SK-N-SH (cell line): Measurements from ENCODE around the gene ZNF117. TPM values are rescaled to one million over a fixed set of nuclear protein-coding genes. Genes with fewer than 3 reads are reported as not detected.

ENCODE experiments used
- CTCF ChIA-PET: fragments of 300-600, 350-600 bp; formaldehyde crosslinking; extraction: SDS; loops from one replicate; lab custom pipeline; 2021; lab: Yijun Ruan, JAX
- POLR2A ChIA-PET: fragments of 350-600 bp; sonication (Branson Sonifier 250); formaldehyde crosslinking; extraction: SDS; loops from one replicate; lab custom pipeline; 2020; ENCODE audit warnings: antibody characterized with exemption, inconsistent platforms; lab: Yijun Ruan, JAX
- DNase-seq: peaks from one replicate; pipeline ENCODE4 v3.0.0; 2012
- H2AFZ ChIP-seq: fragments of 200-600 bp; sonication (generic); 2 replicates; pipeline ENCODE4 v1.8.1; 2016; ENCODE audit warnings: antibody characterized with exemption, mild to moderate bottlenecking, low read depth
- H3F3A ChIP-seq: fragments of 200-600 bp; sonication (generic); replicated peaks from 2 replicates; pipeline ENCODE3; 2016; ENCODE audit warnings: antibody characterized with exemption, mild to moderate bottlenecking; ENCODE audit not compliant: insufficient read depth
- H3K27ac ChIP-seq, 2 experiments: fragments of 200-500 bp in 1 of 2; fragments of 200-600 bp in 1 of 2; sonication (Bioruptor generic) in 1 of 2; sonication (generic), shearing (Covaris generic) in 1 of 2; 2 replicates each; pipeline versions ENCODE4 v1.5.1 to v1.6.1; 2014 to 2016; ENCODE audit warnings: low read depth in 2 of 2, inconsistent platforms in 1 of 2, low read length in 1 of 2, mild to moderate bottlenecking in 1 of 2, mixed read lengths in 1 of 2
- H3K27me3 ChIP-seq: fragments of 200-600 bp; sonication (generic), shearing (Covaris generic); 2 replicates; pipeline ENCODE4 v1.6.1; 2016; ENCODE audit warnings: mixed run types; ENCODE audit not compliant: insufficient read depth
- H3K36me3 ChIP-seq, 2 experiments: fragments of 200-500 bp in 1 of 2; fragments of 200-600 bp in 1 of 2; sonication (Bioruptor generic) in 1 of 2; sonication (generic) in 1 of 2; replicated peaks in 1 of 2; 2 replicates each; pipeline versions ENCODE3 to v1.5.1; 2014 to 2016; ENCODE audit warnings: low read length in 1 of 2, mild to moderate bottlenecking in 1 of 2; ENCODE audit not compliant: insufficient read depth in 2 of 2, control insufficient read depth in 1 of 2
- H3K4me1 ChIP-seq, 2 experiments: fragments of 200-500 bp in 1 of 2; fragments of 200-600 bp in 1 of 2; sonication (Bioruptor generic) in 1 of 2; sonication (generic), shearing (Covaris generic) in 1 of 2; 2 replicates each; pipeline versions ENCODE4 v1.5.1 to v1.6.1; 2014 to 2016; ENCODE audit warnings: low read depth in 1 of 2, low read length in 1 of 2, mixed run types in 1 of 2; ENCODE audit not compliant: insufficient read depth in 2 of 2, control insufficient read depth in 1 of 2
- H3K4me2 ChIP-seq: fragments of 200-600 bp; sonication (generic), shearing (Covaris generic); 2 replicates; pipeline ENCODE4 v1.6.1; 2017; ENCODE audit warnings: mixed run types
- H3K4me3 ChIP-seq, 2 experiments: fragments of 200-500 bp in 1 of 2; fragments of 200-600 bp in 1 of 2; sonication (Bioruptor generic) in 1 of 2; sonication (generic), shearing (Covaris generic) in 1 of 2; 2 replicates each; pipeline versions ENCODE4 v1.5.1 to v1.8.1; 2014 to 2016; ENCODE audit warnings: low read depth in 2 of 2, inconsistent platforms in 1 of 2, low read length in 1 of 2, mild to moderate bottlenecking in 1 of 2, mixed read lengths in 1 of 2, moderate library complexity in 1 of 2
- H3K79me2 ChIP-seq: fragments of 200-600 bp; sonication (generic); 2 replicates; pipeline ENCODE4 v1.8.1; 2017; ENCODE audit warnings: mild to moderate bottlenecking; ENCODE audit not compliant: insufficient read depth
- H3K9ac ChIP-seq: fragments of 200-600 bp; sonication (generic); 2 replicates; pipeline ENCODE4 v1.6.1; 2017; ENCODE audit warnings: mixed run types
- H3K9me2 ChIP-seq: fragments of 200-600 bp; sonication (generic); 2 replicates; pipeline ENCODE4 v1.6.1; 2017; ENCODE audit warnings: mixed run types
- H3K9me3 ChIP-seq: fragments of 200-600 bp; sonication (generic); 2 replicates; pipeline ENCODE4 v1.6.1; 2017; ENCODE audit warnings: mixed run types, mild to moderate bottlenecking, moderate library complexity
- H4K20me1 ChIP-seq: fragments of 200-600 bp; sonication (generic); 2 replicates; pipeline ENCODE4 v1.6.1; 2017; ENCODE audit warnings: mild to moderate bottlenecking, mixed run types; ENCODE audit not compliant: insufficient read depth
- CHD2 ChIP-seq: fragments of 150-350 bp; IDR thresholded peaks from 2 replicates; pipeline ENCODE4 v1.6.1; 2018; ENCODE audit warnings: low read length; ENCODE audit not compliant: partially characterized antibody
- ELF1 ChIP-seq: IDR thresholded peaks from 2 replicates; pipeline ENCODE4 v1.4.0; 2012
- FOXJ3 ChIP-seq: sonication (generic); formaldehyde crosslinking; IDR thresholded peaks from 2 replicates; pipeline ENCODE4 v1.5.1; 2020; ENCODE audit warnings: mild to moderate bottlenecking, missing genetic modification reagents
- FOXM1 ChIP-seq: IDR thresholded peaks from 2 replicates; pipeline ENCODE4 v1.4.0; 2012; ENCODE audit warnings: low read depth, mild to moderate bottlenecking
- GABPA ChIP-seq: IDR thresholded peaks from 2 replicates; pipeline ENCODE4 v1.4.0; 2012; ENCODE audit warnings: low read depth, mild to moderate bottlenecking
- JUND ChIP-seq: IDR thresholded peaks from 2 replicates; pipeline ENCODE4 v1.4.0; 2012
- MAX ChIP-seq: IDR thresholded peaks from 2 replicates; pipeline ENCODE4 v1.4.0; 2012; ENCODE audit warnings: low read depth
- MEF2A ChIP-seq: IDR thresholded peaks from 2 replicates; pipeline ENCODE4 v1.4.0; 2012; ENCODE audit warnings: low read depth, borderline replicate concordance
- NRF1 ChIP-seq: IDR thresholded peaks from 2 replicates; pipeline ENCODE4 v1.6.1; 2012; ENCODE audit warnings: low read depth, mild to moderate bottlenecking, low read length
- POLR2AphosphoS5 ChIP-seq: IDR thresholded peaks from 2 replicates; pipeline ENCODE4 v1.6.1; 2012; ENCODE audit warnings: low read depth, low read length
- RAD21 ChIP-seq: IDR thresholded peaks from 2 replicates; pipeline ENCODE4 v1.6.1; 2012; ENCODE audit warnings: mild to moderate bottlenecking, low read length
- RXRA ChIP-seq: IDR thresholded peaks from 2 replicates; pipeline ENCODE4 v1.4.0; 2012; ENCODE audit warnings: low read depth, mild to moderate bottlenecking, borderline replicate concordance
- SIN3A ChIP-seq: IDR thresholded peaks from 2 replicates; pipeline ENCODE4 v1.6.1; 2012; ENCODE audit warnings: low read depth, mild to moderate bottlenecking, low read length, moderate library complexity, borderline replicate concordance
- SMC3 ChIP-seq: IDR thresholded peaks from 2 replicates; pipeline ENCODE4 v1.6.1; 2012; ENCODE audit warnings: low read depth, low read length, improper control_type of control experiment
- TAF1 ChIP-seq: IDR thresholded peaks from 2 replicates; pipeline ENCODE4 v1.6.1; 2012; ENCODE audit warnings: low read depth, mild to moderate bottlenecking, low read length, moderate library complexity, borderline replicate concordance
- TCF12 ChIP-seq: IDR thresholded peaks from 2 replicates; pipeline ENCODE4 v1.4.0; 2012
- YY1 ChIP-seq: IDR thresholded peaks from 2 replicates; pipeline ENCODE4 v1.4.0; 2012; ENCODE audit warnings: low read depth, mild to moderate bottlenecking
- whole genome bisulfite sequencing: methylation state at CpG from one replicate; pipeline ENCODE4 v1.1.6; 2017; ENCODE audit warnings: low lambda C conversion rate; 5-methylcytosine and 5-hydroxymethylcytosine counted together
- polyA plus RNA-seq, 3 experiments: library from polyadenylated mRNA; depleted of rRNA; stranded (reverse); fragments of >200 nt; gene quantifications; 2 replicates each; pipeline ENCODE4 v1.2.3, GENCODE V29; 2012

The ZNF117 gene
- polyA plus RNA-seq, 1 of the 3 experiments (the other 2 are of a cell fraction) = 3.8 TPM

GRCh38 chr7:65006094-65006992, 15.5 kb upstream of the ZNF117 start, which contains the start of gene ERV3-1 (continued):
- TF ChIP-seq FOXM1 = no peak
- TF ChIP-seq RXRA = no peak
- peak; percentile 65; the same call in 1 of the 2 replicates for TF ChIP-seq GABPA
- TF ChIP-seq YY1 = no peak; the same call in 1 of the 2 replicates
- TF ChIP-seq TCF12 = no peak
- peak; percentile 99 for TF ChIP-seq POLR2AphosphoS5
- TF ChIP-seq MEF2A = no peak
- TF ChIP-seq SIN3A = peak; percentile 86; the same call in 1 of the 2 replicates
- no peak for TF ChIP-seq JUND
- TF ChIP-seq CHD2 = peak; percentile 39
- no peak for TF ChIP-seq FOXJ3 (CRISPR knock-in tag)
- TF ChIP-seq MAX = no peak
- peak; percentile 83 for TF ChIP-seq TAF1
- TF ChIP-seq RAD21 = peak; percentile 3; the same call in 1 of the 2 replicates
- no peak; the same call in 1 of the 2 replicates for TF ChIP-seq SMC3
- peak; percentile 99 for TF ChIP-seq ELF1

- peaks cover 5 to 27% of the 10 kb centered on the region in 2 experiments for H3K36me3 ChIP-seq
- no peak overlapping the region for H3K27ac ChIP-seq
- 0 out of 4 replicates have a peak overlapping the region, but pooled peaks of 1 of the 2 experiments have one; percentile 88 for H3K4me3 ChIP-seq
- no peaks in the 10 kb centered on the region for H3K27me3 ChIP-seq
- 100% methylated on average over 1 of the region's 1 CpG for WGBS
- peaks cover 6 to 15% of the 10 kb centered on the region in 2 experiments; a peak in 3 of 4 replicates for H3K4me1 ChIP-seq
- peaks cover 69% of the 10 kb centered on the region for H3K79me2 ChIP-seq
- DNase-seq = no peak
- H3K9ac ChIP-seq = no peak overlapping the region
- H3K4me2 ChIP-seq = peak overlapping the region; percentile 82
- ChIA-PET POLR2A (no interaction called here), CTCF (interaction anchor here (1.1 kb wide), 1 partner anchor 474 kb away, joined by 3 read pairs; no protein-coding TSS in a partner anchor)
- no peaks in the 10 kb centered on the region for H3K9me2 ChIP-seq
- no peak overlapping the region for H2AFZ ChIP-seq
- H3K9me3 ChIP-seq = no peaks in the 10 kb centered on the region
- TF ChIP-seq TAF1 = no peak
- no peak for TF ChIP-seq TCF12
- no peak for TF ChIP-seq FOXM1
- no peak for TF ChIP-seq NRF1
- TF ChIP-seq FOXJ3 (CRISPR knock-in tag) = no peak
- H4K20me1 ChIP-seq = no peaks in the 10 kb centered on the region
- H3F3A ChIP-seq = no peaks in the 10 kb centered on the region
These were observed 13.7 kb upstream of the ZNF117 start for GRCh38 chr7:65004575-65004974.
